GM12878 (cell line): ENCODE data around the gene RALGAPA2. TPM values are rescaled to one million over a fixed set of nuclear protein-coding genes. Genes with fewer than 3 reads are reported as not detected.

Experiments
- ATAC-seq: fragments of 200-7000 bp; cut with Tn5 transposase; 3 replicates; pipeline ENCODE4 v1.9.1; 2020; ENCODE audit warnings: mild to moderate bottlenecking, moderate library complexity
- BruUV-seq: library from RNA; stranded (reverse); fragments of 400-500 nt; replicated peaks from 2 replicates; lab custom pipeline; 2021; lab: Mats Ljungman, UMichigan
- CTCF ChIA-PET: fragments of 300-600 bp; sonication (Branson Sonifier 250); formaldehyde crosslinking; extraction: SDS; loops from one replicate; lab custom pipeline; 2021; ENCODE audit warnings: inconsistent platforms; lab: Yijun Ruan, JAX
- POLR2A ChIA-PET: fragments of 350-600 bp; formaldehyde crosslinking; extraction: SDS; loops from one replicate; lab custom pipeline; 2021; ENCODE audit warnings: inconsistent platforms; lab: Charles Lee
- RAD21 ChIA-PET: fragments of 300-600 bp; sonication (Branson Sonifier 250); formaldehyde crosslinking; loops from one replicate; lab custom pipeline; 2023; ENCODE audit warnings: antibody characterized with exemption; ENCODE audit not compliant: unreplicated experiment; lab: Charles Lee
- SMC1A ChIA-PET: fragments of 300-600 bp; sonication (Branson Sonifier 250); formaldehyde crosslinking; loops from one replicate; lab custom pipeline; 2023; ENCODE audit not compliant: unreplicated experiment, uncharacterized antibody; lab: Charles Lee
- DNase-seq: peaks from one replicate; pipeline ENCODE4 v3.0.0-alpha.2; 2011; ENCODE audit warnings: low read depth, low spot score
- FAIRE-seq: peaks from 3 replicates; lab custom pipeline; 2011; peaks lifted over from hg19 to GRCh38; lab: Jason Lieb, UNC
- H2AFZ ChIP-seq: 2 replicates; pipeline ENCODE4 v1.6.0; 2011; ENCODE audit warnings: low read depth, low read length, control low read depth; ENCODE audit not compliant: control insufficient read depth
- H3K27ac ChIP-seq: 2 replicates; pipeline ENCODE4 v1.5.1; 2011; ENCODE audit warnings: control low read depth; ENCODE audit not compliant: control insufficient read depth, insufficient read depth
- H3K27me3 ChIP-seq, 2 experiments: replicated peaks in 1 of 2; 2 replicates each; pipeline versions ENCODE4 v1.6.0 to v1.6.1; 2011; ENCODE audit warnings: low read length in 1 of 2; ENCODE audit not compliant: control insufficient read depth in 2 of 2, insufficient read depth in 2 of 2
- H3K36me3 ChIP-seq, 2 experiments: 2 replicates each; pipeline ENCODE4 v1.5.1; 2011; ENCODE audit warnings: low read length in 1 of 2; ENCODE audit not compliant: control insufficient read depth in 2 of 2, insufficient read depth in 2 of 2
- H3K4me1 ChIP-seq: 2 replicates; pipeline ENCODE4 v1.6.1; 2011; ENCODE audit warnings: mild to moderate bottlenecking, low read length, moderate library complexity, mixed read lengths; ENCODE audit not compliant: control insufficient read depth, insufficient read depth
- H3K4me2 ChIP-seq: 2 replicates; pipeline ENCODE4 v1.6.0; 2011; ENCODE audit warnings: control low read depth; ENCODE audit not compliant: control insufficient read depth, insufficient read depth
- H3K4me3 ChIP-seq: fragments of 200-600 bp; sonication (generic); 2 replicates; pipeline ENCODE4 v1.5.1; 2016
- H3K79me2 ChIP-seq: 2 replicates; pipeline ENCODE4 v1.6.0; 2011; ENCODE audit warnings: low read length; ENCODE audit not compliant: control insufficient read depth, insufficient read depth
- H3K9ac ChIP-seq: 2 replicates; pipeline ENCODE4 v1.8.0; 2011; ENCODE audit warnings: low read length, control low read depth, mixed read lengths; ENCODE audit not compliant: control insufficient read depth, insufficient read depth
- H3K9me3 ChIP-seq: replicated peaks from 3 replicates; pipeline ENCODE4 v1.5.1; 2011; ENCODE audit warnings: mild to moderate bottlenecking, low read length; ENCODE audit not compliant: control insufficient read depth, insufficient read depth
- H4K20me1 ChIP-seq: 2 replicates; pipeline ENCODE4 v1.6.0; 2011; ENCODE audit not compliant: control insufficient read depth, insufficient read depth
- BHLHE40 ChIP-seq, 2 experiments: fragments of 450-650 bp in 1 of 2; IDR thresholded peaks; 2 replicates each; pipeline ENCODE4 v1.6.1; 2011 to 2017; ENCODE audit warnings: low read depth in 2 of 2, borderline replicate concordance in 1 of 2, improper control_type of control experiment in 1 of 2, low read length in 1 of 2, mild to moderate bottlenecking in 1 of 2
- CHD1 ChIP-seq: IDR thresholded peaks from 2 replicates; pipeline ENCODE4 v1.6.1; 2012; ENCODE audit warnings: low read depth, low read length, improper control_type of control experiment
- GATAD2B ChIP-seq: fragments of 450-650 bp; conservative IDR thresholded peaks from 2 replicates; pipeline ENCODE4 v1.6.1; 2017; ENCODE audit warnings: low read depth, mild to moderate bottlenecking, moderate library complexity
- HSF1 ChIP-seq: fragments of 150-350 bp; IDR thresholded peaks from 2 replicates; pipeline ENCODE4 v1.6.1; 2014; ENCODE audit warnings: mild to moderate bottlenecking, low read depth, low read length
- IKZF1 ChIP-seq: fragments of 450-650 bp; conservative IDR thresholded peaks from 2 replicates; pipeline ENCODE4 v1.6.1; 2017; ENCODE audit warnings: antibody characterized with exemption, mild to moderate bottlenecking
- MEF2A ChIP-seq: IDR thresholded peaks from 2 replicates; pipeline ENCODE4 v1.6.1; 2011; ENCODE audit warnings: low read depth, mild to moderate bottlenecking, low read length, moderate library complexity; ENCODE audit not compliant: insufficient read depth
- MEF2B ChIP-seq: fragments of 450-650 bp; IDR thresholded peaks from 2 replicates; pipeline ENCODE4 v1.6.1; 2018; ENCODE audit warnings: mild to moderate bottlenecking, moderate library complexity; ENCODE audit not compliant: partially characterized antibody, poor library complexity, severe bottlenecking
- MTA2 ChIP-seq: fragments of 450-650 bp; IDR thresholded peaks from 2 replicates; pipeline ENCODE4 v1.6.1; 2016; ENCODE audit warnings: low read depth, mild to moderate bottlenecking, moderate library complexity
- MTA3 ChIP-seq: IDR thresholded peaks from 2 replicates; pipeline ENCODE4 v1.6.1; 2012; ENCODE audit warnings: low read length, inconsistent platforms, borderline replicate concordance
- MYB ChIP-seq: fragments of 150-350 bp; IDR thresholded peaks from 2 replicates; pipeline ENCODE4 v1.6.1; 2014; ENCODE audit warnings: mild to moderate bottlenecking, low read depth, low read length, borderline replicate concordance
- NR2C2 ChIP-seq: IDR thresholded peaks from 2 replicates; pipeline ENCODE4 v1.6.1; 2011; ENCODE audit warnings: borderline replicate concordance, low read depth; ENCODE audit not compliant: control insufficient read depth, insufficient read length
- PML ChIP-seq: IDR thresholded peaks from 2 replicates; pipeline ENCODE4 v1.6.1; 2012; ENCODE audit warnings: low read length, inconsistent platforms
- POU2F2 ChIP-seq: IDR thresholded peaks from 3 replicates; pipeline ENCODE4 v1.6.1; 2011; ENCODE audit warnings: low read depth, mild to moderate bottlenecking, low read length, borderline replicate concordance
- RAD21 ChIP-seq: IDR thresholded peaks from 2 replicates; pipeline ENCODE4 v1.6.1; 2011; ENCODE audit warnings: mild to moderate bottlenecking, low read depth, low read length, moderate library complexity; ENCODE audit not compliant: insufficient read depth
- ZBTB11 ChIP-seq: fragments of 450-650 bp; formaldehyde crosslinking; IDR thresholded peaks from 2 replicates; pipeline ENCODE4 v1.5.0; 2022; ENCODE audit warnings: mild to moderate bottlenecking, missing genetic modification characterization
- ZNF384 ChIP-seq: IDR thresholded peaks from 2 replicates; pipeline ENCODE4 v1.6.1; 2012; ENCODE audit warnings: low read depth, mild to moderate bottlenecking, low read length, improper control_type of control experiment, borderline replicate concordance
- ZZZ3 ChIP-seq: IDR thresholded peaks from 2 replicates; pipeline ENCODE4 v1.6.1; 2011; ENCODE audit warnings: low read depth; ENCODE audit not compliant: control insufficient read depth, insufficient read length
- WGBS: methylation state at CpG from one replicate; pipeline ENCODE4 v1.1.6; 2016; ENCODE audit warnings: low lambda C conversion rate; ENCODE audit not compliant: insufficient replicate concordance, insufficient coverage; ENCODE audit errors: missing lambda C conversion rate; 5-methylcytosine and 5-hydroxymethylcytosine counted together
- in situ Hi-C: fragments of 300-500 bp; cut with MboI; formaldehyde crosslinking; loops from 9 replicates; pipeline ENCODE4 v1.14.3; 2018; ENCODE audit warnings: mixed read lengths
- intact Hi-C: fragments of 100-400 bp; cut with micrococcal nuclease; formaldehyde crosslinking; loops from one replicate; pipeline ENCODE4 v1.14.2; 2022; ENCODE audit not compliant: unreplicated experiment
- polyA plus RNA-seq, 11 experiments: library from polyadenylated mRNA; depleted of rRNA in 4 of 11; unstranded in 6 of 11; stranded (reverse) in 5 of 11; fragments of >200 nt; fragmentation: Nextera tagmentation in 4 of 11; fragmentation: Illumina TruSeq in 1 of 11; extraction: Ambion mirVana in 4 of 11; extraction: Trizol in 1 of 11; gene quantifications; 1 replicate in 1 of 11; 2 replicates in 10 of 11; pipeline versions ENCODE4 v1.2.1 to v1.2.3, GENCODE V29; 2011 to 2016; ENCODE audit warnings: inconsistent platforms in 2 of 11, missing spikeins in 2 of 11, low read depth in 1 of 11
- total RNA-seq, 4 experiments: library from RNA; depleted of rRNA in 3 of 4; stranded (reverse); fragments of >200 nt in 3 of 4; fragmentation: Illumina TruSeq in 1 of 4; extraction: Trizol in 1 of 4; gene quantifications; 2 replicates each; pipeline versions ENCODE4 v1.2.1 to v1.2.3, GENCODE V29; 2013 to 2021
- TF ChIP-seq, protein P1 (sequence below): IDR thresholded peaks from 2 replicates; pipeline ENCODE4 v1.6.1; 2011; ENCODE audit warnings: low read depth, mild to moderate bottlenecking, low read length, moderate library complexity, borderline replicate concordance; ENCODE audit errors: extremely low read depth

Gene RALGAPA2
- total and polyA plus RNA-seq, 10 of the 15 experiments (the other 5 are each of a cell fraction or from before 2014, with no cell fraction given), result 2.9 to 29.4 (median 19.6) TPM

DNA sequence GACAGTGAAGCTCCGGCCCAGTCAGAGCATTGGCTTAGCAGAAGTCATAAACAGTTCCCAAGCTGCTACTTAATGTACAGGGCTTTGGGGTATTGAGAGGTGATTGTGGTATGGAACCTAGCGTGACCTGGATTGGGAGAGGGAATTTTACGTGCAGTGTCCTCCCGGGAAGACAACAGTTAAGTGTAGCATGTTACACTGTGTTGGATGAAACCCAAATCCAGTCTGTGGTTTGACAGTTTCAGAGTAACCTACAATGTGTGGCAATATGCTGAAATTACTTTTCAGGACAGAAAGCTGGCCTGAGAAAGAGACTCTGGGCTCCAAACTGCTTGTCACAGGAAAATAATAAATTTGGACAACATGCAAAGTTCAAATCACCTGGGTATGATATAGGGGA is 28.1 kb upstream of the RALGAPA2 start:
- WGBS, result 43% methylated on average over 4 of the region's 4 CpGs
- RAD21 ChIA-PET, result no interaction called here
- ATAC-seq, result no peak
- in situ Hi-C loops, result no loop called here
- BruUV-seq, result no TSS peak
- no peak overlapping the region for H3K4me2 ChIP-seq
- CTCF ChIA-PET, result no interaction called here
- TF ChIP-seq BHLHE40 (IDR thresholded peaks at IDR 0.05; ENCODE audit: borderline replicate concordance in 1 of 2, low read depth in 2 of 2, low read length in 1 of 2) (no peak), PML (no peak), ZZZ3 (no peak), ZNF384 (no peak), POU2F2 (no peak), NR2C2 (no peak), MTA3 (no peak), MEF2A (no peak), MYB (no peak), MEF2B (no peak), MTA2 (no peak), IKZF1 (no peak), RAD21 (no peak), CHD1 (no peak), ZBTB11 (no peak), HSF1 (no peak), GATAD2B (no peak)
- TF ChIP-seq, protein P1, sequence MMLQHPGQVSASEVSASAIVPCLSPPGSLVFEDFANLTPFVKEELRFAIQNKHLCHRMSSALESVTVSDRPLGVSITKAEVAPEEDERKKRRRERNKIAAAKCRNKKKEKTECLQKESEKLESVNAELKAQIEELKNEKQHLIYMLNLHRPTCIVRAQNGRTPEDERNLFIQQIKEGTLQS, result no peak
- TF ChIP-seq, all 136 proteins: peak for 0
- H3K79me2 ChIP-seq, result no peaks in the 10 kb centered on the region
- intact Hi-C loops, result no loop called here
- H3K36me3 ChIP-seq, result no peaks in the 10 kb centered on the region
- no peak overlapping the region for H2AFZ ChIP-seq
- no peaks in the 10 kb centered on the region; the same call in 2 of the 3 replicates for H3K9me3 ChIP-seq
- ChIA-PET SMC1A (interaction anchor here (0.6 to 1.6 kb wide), 4 partner anchors 9 to 95 kb away, joined by 3 to 5 read pairs (median 4); no protein-coding TSS in a partner anchor), POLR2A (no interaction called here)
- H3K27ac ChIP-seq, result no peak overlapping the region
- peaks cover 8% of the 10 kb centered on the region; the same call in 1 of the 2 replicates for H3K4me1 ChIP-seq
- no peak overlapping the region for H3K4me3 ChIP-seq
- no peak overlapping the region for H3K9ac ChIP-seq
- no peaks in the 10 kb centered on the region for H3K27me3 ChIP-seq
- H4K20me1 ChIP-seq, result no peaks in the 10 kb centered on the region
- DNase-seq, result no peak
- no peak for FAIRE-seq
